Panc1 (cell line): ENCODE data around the gene MRPS35. TPM values are rescaled to one million over a fixed set of nuclear protein-coding genes. Genes with fewer than 3 reads are reported as not detected.

ENCODE experiments used
- ATAC-seq: fragments of 200-7000 bp; cut with Tn5 transposase; 2 replicates; pipeline ENCODE4 v1.9.1; 2020; ENCODE audit warnings: mild to moderate bottlenecking, moderate library complexity
- BruUV-seq: library from RNA; stranded (reverse); fragments of 400-500 nt; replicated peaks from 2 replicates; lab custom pipeline; 2021; lab: Mats Ljungman, UMichigan
- CTCF ChIA-PET: fragments of 300-600 bp; sonication (Branson Sonifier 250); formaldehyde crosslinking; loops from one replicate; lab custom pipeline; 2022; ENCODE audit warnings: antibody characterized with exemption; lab: Charles Lee
- POLR2A ChIA-PET: fragments of 300-600 bp; sonication (Branson Sonifier 250); formaldehyde crosslinking; loops from one replicate; lab custom pipeline; 2022; ENCODE audit warnings: antibody characterized with exemption; lab: Charles Lee
- DNase-seq: peaks from one replicate; pipeline ENCODE4 v3.0.0-alpha.2; 2010; ENCODE audit warnings: low read depth, low spot score
- H3K27ac ChIP-seq: 2 replicates; pipeline ENCODE4 v1.5.1; 2011; ENCODE audit warnings: mild to moderate bottlenecking, low read length, inconsistent platforms
- H3K27me3 ChIP-seq: fragments of 200-500 bp; sonication (Bioruptor generic); 2 replicates; pipeline ENCODE4 v1.6.0; 2014; ENCODE audit warnings: low read length, inconsistent platforms; ENCODE audit not compliant: control insufficient read depth, insufficient read depth
- H3K36me3 ChIP-seq: fragments of 200-500 bp; sonication (Bioruptor generic); 2 replicates; pipeline ENCODE4 v1.5.1; 2014; ENCODE audit warnings: inconsistent platforms, mild to moderate bottlenecking, low read length, moderate library complexity; ENCODE audit not compliant: control insufficient read depth, insufficient read depth
- H3K4me1 ChIP-seq: 2 replicates; pipeline ENCODE4 v1.5.1; 2011; ENCODE audit warnings: inconsistent platforms, mild to moderate bottlenecking, low read length, moderate library complexity; ENCODE audit not compliant: control insufficient read depth, insufficient read depth
- H3K4me3 ChIP-seq, 2 experiments: 2 replicates each; pipeline ENCODE4 v1.5.1; 2011 to 2012; ENCODE audit warnings: low read depth in 2 of 2, low read length in 2 of 2, mild to moderate bottlenecking in 2 of 2, inconsistent platforms in 1 of 2, moderate library complexity in 1 of 2
- H3K9me3 ChIP-seq: fragments of 200-500 bp; sonication (Bioruptor generic); 2 replicates; pipeline ENCODE4 v1.5.1; 2014; ENCODE audit warnings: low read depth, mild to moderate bottlenecking, inconsistent platforms, low read length, moderate library complexity; ENCODE audit not compliant: control insufficient read depth, insufficient read depth
- POLR2AphosphoS5 ChIP-seq: IDR thresholded peaks from 2 replicates; pipeline ENCODE4 v1.6.1; 2012; ENCODE audit warnings: mild to moderate bottlenecking, low read depth, low read length, moderate library complexity
- SIN3A ChIP-seq: IDR thresholded peaks from 2 replicates; pipeline ENCODE4 v1.6.1; 2012; ENCODE audit warnings: low read depth, mild to moderate bottlenecking, low read length, moderate library complexity, borderline replicate concordance; ENCODE audit not compliant: insufficient read depth
- TCF7L2 ChIP-seq: IDR thresholded peaks from 2 replicates; pipeline ENCODE4 v1.6.1; 2011; ENCODE audit warnings: mild to moderate bottlenecking, low read depth, low read length, inconsistent platforms
- in situ Hi-C: cut with HindIII; loops from 2 replicates; pipeline ENCODE4 v1.10.0; 2016; ENCODE audit warnings: low sequenced_read_pairs, low pct_unique_long_range_greater_than_20kb
- intact Hi-C: fragments of 100-400 bp; cut with micrococcal nuclease; formaldehyde crosslinking; loops from one replicate; pipeline ENCODE4 v1.10.0; 2022; ENCODE audit not compliant: unreplicated experiment
- total RNA-seq: library from RNA; stranded (reverse); gene quantifications from one replicate; pipeline ENCODE4 v1.2.1, GENCODE V29; 2021; ENCODE audit not compliant: unreplicated experiment
- TF ChIP-seq, protein P1 (sequence below): fragments of 450-650 bp; IDR thresholded peaks from 2 replicates; pipeline ENCODE4 v1.5.1; 2017; ENCODE audit warnings: mild to moderate bottlenecking
- TF ChIP-seq, protein P2 (sequence below), 2 experiments: IDR thresholded peaks; 2 replicates each; pipeline ENCODE4 v1.6.1; 2011 to 2012; ENCODE audit warnings: low read depth in 2 of 2, control low read depth in 1 of 2, low read length in 1 of 2, mild to moderate bottlenecking in 1 of 2, moderate library complexity in 1 of 2; ENCODE audit not compliant: insufficient read depth in 1 of 2

MRPS35 gene
- total RNA-seq, 1 experiment from 2014 or later, result 63.9 TPM

DNA sequence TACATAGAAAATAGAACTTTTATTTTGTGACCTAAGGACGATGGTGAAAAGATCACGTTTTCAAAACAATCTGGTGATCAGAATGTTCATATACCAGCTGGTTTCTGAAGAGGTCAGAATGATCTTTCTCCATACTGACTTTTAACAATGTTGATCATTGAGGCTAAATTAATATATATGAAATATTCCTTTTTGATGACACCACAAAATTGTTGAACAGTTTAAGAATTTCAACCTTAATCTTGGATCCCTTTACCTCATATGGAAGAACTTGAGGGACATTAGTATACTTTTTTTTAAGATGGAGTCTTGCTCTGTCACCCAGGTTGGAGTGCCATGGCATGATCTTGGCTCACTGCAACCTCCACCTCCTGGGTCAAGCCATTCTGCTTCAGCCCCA lies 17.2 kb upstream of the MRPS35 start:
- intact Hi-C loops (no loop called here), in situ Hi-C loops (no loop called here)
- TF ChIP-seq, protein P1, sequence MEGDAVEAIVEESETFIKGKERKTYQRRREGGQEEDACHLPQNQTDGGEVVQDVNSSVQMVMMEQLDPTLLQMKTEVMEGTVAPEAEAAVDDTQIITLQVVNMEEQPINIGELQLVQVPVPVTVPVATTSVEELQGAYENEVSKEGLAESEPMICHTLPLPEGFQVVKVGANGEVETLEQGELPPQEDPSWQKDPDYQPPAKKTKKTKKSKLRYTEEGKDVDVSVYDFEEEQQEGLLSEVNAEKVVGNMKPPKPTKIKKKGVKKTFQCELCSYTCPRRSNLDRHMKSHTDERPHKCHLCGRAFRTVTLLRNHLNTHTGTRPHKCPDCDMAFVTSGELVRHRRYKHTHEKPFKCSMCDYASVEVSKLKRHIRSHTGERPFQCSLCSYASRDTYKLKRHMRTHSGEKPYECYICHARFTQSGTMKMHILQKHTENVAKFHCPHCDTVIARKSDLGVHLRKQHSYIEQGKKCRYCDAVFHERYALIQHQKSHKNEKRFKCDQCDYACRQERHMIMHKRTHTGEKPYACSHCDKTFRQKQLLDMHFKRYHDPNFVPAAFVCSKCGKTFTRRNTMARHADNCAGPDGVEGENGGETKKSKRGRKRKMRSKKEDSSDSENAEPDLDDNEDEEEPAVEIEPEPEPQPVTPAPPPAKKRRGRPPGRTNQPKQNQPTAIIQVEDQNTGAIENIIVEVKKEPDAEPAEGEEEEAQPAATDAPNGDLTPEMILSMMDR, result no peak
- TF ChIP-seq SIN3A, result no peak
- TF ChIP-seq, protein P2, sequence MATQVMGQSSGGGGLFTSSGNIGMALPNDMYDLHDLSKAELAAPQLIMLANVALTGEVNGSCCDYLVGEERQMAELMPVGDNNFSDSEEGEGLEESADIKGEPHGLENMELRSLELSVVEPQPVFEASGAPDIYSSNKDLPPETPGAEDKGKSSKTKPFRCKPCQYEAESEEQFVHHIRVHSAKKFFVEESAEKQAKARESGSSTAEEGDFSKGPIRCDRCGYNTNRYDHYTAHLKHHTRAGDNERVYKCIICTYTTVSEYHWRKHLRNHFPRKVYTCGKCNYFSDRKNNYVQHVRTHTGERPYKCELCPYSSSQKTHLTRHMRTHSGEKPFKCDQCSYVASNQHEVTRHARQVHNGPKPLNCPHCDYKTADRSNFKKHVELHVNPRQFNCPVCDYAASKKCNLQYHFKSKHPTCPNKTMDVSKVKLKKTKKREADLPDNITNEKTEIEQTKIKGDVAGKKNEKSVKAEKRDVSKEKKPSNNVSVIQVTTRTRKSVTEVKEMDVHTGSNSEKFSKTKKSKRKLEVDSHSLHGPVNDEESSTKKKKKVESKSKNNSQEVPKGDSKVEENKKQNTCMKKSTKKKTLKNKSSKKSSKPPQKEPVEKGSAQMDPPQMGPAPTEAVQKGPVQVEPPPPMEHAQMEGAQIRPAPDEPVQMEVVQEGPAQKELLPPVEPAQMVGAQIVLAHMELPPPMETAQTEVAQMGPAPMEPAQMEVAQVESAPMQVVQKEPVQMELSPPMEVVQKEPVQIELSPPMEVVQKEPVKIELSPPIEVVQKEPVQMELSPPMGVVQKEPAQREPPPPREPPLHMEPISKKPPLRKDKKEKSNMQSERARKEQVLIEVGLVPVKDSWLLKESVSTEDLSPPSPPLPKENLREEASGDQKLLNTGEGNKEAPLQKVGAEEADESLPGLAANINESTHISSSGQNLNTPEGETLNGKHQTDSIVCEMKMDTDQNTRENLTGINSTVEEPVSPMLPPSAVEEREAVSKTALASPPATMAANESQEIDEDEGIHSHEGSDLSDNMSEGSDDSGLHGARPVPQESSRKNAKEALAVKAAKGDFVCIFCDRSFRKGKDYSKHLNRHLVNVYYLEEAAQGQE (IDR thresholded peaks at IDR 0.05; ENCODE audit: insufficient read depth in 1 of 2, low read depth in 2 of 2, low read length in 1 of 2), result no peak
- TF ChIP-seq TCF7L2, result no peak
- TF ChIP-seq POLR2AphosphoS5, result no peak
- POLR2A ChIA-PET, result no interaction called here
- H3K9me3 ChIP-seq, result no peaks in the 10 kb centered on the region
- DNase-seq (no peak), ATAC-seq (no peak)
- peaks cover 7% of the 10 kb centered on the region for H3K36me3 ChIP-seq
- no peak overlapping the region for H3K27ac ChIP-seq
- no peaks in the 10 kb centered on the region for H3K4me1 ChIP-seq
- CTCF ChIA-PET, result no interaction called here
- no peak overlapping the region for H3K4me3 ChIP-seq
- no TSS peak for BruUV-seq
- no peaks in the 10 kb centered on the region for H3K27me3 ChIP-seq

DNA sequence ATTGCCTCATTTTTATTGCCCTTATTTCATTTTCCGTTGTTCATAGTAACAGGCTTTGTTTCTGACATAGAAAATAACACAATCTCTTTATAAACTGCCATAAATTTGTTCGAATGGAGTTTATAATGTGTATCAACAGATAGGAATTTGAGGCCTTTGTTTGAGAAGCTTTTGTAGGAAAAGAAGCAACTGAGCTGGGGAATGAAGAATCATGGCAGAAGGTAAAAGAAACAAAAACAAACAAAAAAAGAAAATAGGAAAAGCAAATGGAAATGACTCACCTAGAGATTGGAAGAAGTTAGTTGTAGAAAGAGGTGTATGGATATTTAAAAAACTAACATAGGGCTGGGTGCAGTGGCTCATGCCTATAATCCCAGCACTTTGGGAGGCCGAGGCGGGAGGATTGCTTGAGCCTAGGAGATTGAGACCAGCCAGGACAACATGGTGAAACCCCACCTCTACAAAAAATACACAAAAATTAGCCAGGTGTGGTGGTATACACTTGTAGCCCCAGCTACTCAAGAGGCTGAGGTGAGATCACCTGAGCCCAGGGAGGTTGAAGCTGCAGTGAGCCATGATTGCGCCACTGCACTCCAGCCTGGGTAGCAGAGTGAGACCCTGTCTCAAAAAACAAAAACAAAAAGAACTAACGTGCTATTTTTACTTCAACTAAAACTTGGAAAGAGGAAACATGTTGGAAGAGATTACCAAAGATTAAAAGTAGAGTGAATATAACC lies 14.9 kb upstream of the MRPS35 start:
- DNase-seq, result no peak
- Histone ChIP-seq H3K27me3 (no peaks in the 10 kb centered on the region), H3K9me3 (no peaks in the 10 kb centered on the region), H3K27ac (no peak overlapping the region), H3K4me3 (no peak overlapping the region), H3K36me3 (peaks cover 7% of the 10 kb centered on the region), H3K4me1 (no peaks in the 10 kb centered on the region)
- in situ Hi-C loops, result no loop called here
- ATAC-seq, result no peak
- TF ChIP-seq POLR2AphosphoS5, result no peak
- TF ChIP-seq, protein P1, result no peak
- TF ChIP-seq, protein P2 (IDR thresholded peaks at IDR 0.05; ENCODE audit: insufficient read depth in 1 of 2, low read depth in 2 of 2, low read length in 1 of 2), result no peak
- no peak for TF ChIP-seq SIN3A
- TF ChIP-seq TCF7L2, result no peak
- ChIA-PET CTCF (no interaction called here), POLR2A (no interaction called here)
- intact Hi-C loops, result no loop called here
- no TSS peak for BruUV-seq
